ENCODE data around the gene RPUSD2.

Gene RPUSD2

DNA sequence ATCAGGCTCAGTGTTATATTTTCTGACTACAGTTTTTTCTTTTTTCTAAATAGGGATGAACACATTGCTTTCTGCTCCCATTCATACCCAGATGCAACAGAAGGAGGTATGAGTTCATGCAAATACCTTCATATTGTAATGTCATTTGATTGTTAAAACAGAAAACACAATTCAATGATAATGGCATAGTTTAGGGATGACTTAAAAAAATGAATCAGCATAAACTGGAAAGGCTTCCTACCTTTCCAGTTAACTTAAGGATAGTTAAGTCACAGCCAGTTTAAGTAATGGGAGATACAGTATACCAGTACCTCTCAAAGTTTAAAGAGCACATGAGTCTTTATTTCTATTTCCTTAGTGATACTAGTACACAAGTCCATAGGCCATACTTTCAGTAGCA, 49.8 kb downstream of the RPUSD2 start:
- no peak for DNase-seq (ENCODE audit: low read depth in 2 of 2)

DNA sequence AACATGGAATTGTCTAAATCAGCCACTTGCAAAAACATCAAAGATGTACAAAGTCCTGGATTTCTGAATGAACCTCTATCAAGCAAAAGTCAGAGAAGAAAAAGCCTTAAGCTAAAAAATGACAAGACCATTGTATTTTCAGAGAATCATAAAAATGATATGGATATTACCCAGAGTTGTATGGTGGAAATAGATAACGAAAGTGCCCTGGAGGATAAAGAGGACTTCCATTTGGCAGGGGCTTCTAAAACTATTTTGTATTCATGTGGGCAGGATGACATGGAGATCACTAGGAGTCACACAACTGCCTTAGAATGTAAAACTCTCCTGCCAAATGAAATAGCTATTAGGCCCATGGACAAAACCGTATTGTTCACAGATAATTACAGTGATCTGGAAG, 54.3 kb downstream of the RPUSD2 start:
- no peak for DNase-seq (ENCODE audit: low read depth in 2 of 2)
